ENCODE data around the gene RHO.
"Not testable (repeated sequence)": the region's sequence is repeated elsewhere in the genome, so short reads cannot be mapped to it uniquely, and the experiment has no call there.

RHO gene

DNA sequence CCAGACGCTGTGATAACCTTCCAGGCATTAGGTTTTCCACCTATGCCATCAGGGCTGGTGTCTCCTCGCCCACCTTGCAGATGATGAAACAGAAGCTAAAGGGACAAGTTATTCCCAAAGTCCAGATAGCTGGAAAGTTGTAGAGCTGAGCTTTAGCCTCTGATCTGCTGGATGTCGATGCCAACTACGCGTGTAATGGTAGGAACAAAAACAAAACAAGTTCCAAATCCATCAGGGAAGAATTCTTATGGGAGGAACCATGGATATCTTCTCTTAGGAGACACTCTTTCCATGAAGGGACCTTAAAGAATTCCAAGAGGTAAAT lies 28.1 kb upstream of the RHO start:
- no peak for DNase-seq

DNA sequence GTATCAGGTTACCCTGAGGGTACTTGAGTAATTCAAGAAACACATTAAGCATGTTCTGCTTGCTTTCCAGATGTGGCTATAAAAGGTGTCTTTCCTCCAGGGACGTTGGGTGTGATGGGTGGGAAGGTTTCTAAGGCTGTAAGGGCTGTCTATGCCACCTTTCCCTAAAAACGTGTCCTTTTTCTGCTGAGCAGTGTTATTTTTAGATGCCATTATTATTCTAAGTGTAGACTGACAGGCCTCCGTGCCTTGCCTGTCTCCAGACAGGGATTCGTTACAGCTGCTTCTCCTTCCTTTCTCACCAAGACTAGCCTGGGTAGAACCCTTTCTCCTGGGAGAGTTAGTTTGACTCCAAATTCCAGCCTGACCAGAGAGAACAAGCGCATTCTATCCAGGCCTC lies 26.8 kb upstream of the RHO start:
- no peak for DNase-seq

GRCh38 chr3:129502641-129503408 lies 25.6 kb upstream of the RHO start:
- no peak for DNase-seq

DNA sequence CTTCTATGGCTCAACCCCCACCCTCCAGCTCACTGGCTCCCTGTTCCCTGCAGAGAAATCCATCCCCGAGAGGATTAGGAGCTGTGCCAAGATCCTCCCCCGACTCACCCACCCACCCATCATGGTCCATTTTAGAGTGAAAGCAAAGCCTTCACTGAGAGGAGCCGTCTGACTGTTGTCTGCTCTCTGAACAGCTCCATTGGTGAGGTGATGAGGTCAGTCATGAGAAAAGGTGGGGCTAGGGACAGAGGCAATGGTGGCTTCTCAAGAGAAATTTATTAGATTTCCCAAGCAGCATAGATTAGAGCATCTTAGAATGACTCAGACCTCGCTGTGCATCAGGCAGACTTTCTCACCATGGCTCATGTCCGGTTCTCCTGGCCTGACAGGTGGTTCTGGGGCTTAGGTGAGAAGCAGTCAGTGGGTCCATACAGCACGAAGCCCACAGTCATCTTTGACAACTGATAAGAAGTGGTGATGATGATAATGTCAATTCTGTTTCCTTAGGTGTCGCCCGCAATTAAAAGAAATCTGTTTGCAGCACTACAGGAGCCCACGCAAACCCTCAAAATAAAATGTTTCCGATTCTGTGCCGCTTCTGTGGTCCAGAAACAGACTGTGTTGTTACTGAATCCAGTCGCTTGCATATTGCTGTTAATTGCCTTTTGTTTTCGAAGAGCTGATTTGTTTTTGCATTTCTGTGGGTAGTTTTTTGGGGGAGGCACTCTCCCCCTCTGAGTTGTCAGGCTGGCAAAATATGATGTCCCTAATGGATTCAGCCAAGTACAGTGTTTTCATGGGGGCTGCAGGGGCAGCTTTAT lies 24.8 kb upstream of the RHO start:
- DNase-seq = no peak

DNA sequence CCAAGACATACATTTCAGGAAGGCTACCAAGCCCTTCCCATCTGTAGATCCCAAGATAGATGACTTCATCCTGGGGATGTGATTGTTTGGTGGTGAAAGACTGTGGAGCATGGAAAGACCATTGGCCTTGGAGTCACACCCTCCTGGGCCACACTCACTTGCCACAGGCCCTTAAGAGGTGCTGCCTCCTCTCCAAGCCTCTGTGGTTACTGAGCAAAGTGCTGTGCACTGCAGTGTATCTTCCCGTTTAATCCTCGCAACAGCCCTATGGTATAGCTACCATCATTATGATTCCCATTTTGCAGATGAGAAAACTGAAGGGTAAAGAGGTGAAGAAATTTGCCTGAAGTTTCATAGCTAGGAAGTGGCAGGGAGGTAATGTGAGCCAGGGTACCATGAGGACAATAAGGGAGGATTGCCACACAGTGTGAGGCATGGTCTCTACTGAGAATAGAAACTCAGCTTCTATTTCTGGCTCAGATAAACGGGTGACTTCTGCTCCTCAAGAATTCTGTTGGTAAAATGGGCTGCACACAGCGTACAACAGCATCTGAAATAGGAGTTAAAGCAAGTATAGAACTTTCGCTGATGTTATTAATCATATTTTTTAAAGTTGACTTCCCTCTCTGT lies 23.9 kb upstream of the RHO start:
- no peak for DNase-seq

DNA sequence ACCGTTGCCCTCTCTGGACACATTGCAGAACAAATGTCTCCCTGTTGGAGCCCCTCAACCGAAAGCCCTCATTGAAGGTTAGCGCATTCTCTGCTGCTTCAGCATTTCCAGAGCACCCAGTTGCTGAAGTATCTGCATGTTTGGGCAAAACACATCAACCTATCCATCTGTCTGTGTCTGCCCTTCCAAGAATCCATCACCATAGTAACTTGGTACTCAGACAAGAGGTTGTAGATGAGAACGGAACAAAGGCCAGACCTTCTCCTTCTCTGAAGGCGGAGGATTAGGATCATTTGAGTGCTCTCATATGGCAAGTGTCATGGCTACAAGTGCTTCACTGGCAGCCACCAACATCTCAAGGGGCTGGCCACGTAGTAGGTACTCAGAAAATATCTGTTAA lies 23.1 kb upstream of the RHO start:
- DNase-seq = no peak

DNA sequence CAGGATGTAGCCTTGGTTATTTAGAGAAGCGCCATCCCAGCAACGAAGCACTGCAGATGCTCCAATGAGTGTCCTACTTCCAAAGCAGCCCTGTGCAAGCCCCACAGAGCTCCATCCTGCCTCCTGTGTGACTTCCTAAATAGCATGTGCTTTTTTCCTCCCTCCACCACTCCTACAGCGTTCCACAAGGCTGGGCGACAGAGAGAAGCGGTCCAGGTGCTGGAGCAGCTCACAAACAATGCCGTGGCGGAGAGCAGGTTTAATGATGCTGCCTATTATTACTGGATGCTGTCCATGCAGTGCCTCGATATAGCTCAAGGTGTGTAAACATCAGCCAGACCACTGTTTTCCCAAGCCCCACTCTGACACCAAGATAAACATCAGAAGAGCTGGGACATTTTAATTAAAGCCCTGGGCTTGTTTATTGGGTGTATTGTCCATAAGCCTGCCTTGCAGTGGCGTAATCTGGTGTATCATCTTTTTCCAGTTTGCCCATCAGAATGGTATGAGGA lies 22.2 kb upstream of the RHO start:
- no peak for DNase-seq

- no peak for DNase-seq
Measured at GRCh38 chr3:129507181-129507831, 21.1 kb upstream of the RHO start.

DNA sequence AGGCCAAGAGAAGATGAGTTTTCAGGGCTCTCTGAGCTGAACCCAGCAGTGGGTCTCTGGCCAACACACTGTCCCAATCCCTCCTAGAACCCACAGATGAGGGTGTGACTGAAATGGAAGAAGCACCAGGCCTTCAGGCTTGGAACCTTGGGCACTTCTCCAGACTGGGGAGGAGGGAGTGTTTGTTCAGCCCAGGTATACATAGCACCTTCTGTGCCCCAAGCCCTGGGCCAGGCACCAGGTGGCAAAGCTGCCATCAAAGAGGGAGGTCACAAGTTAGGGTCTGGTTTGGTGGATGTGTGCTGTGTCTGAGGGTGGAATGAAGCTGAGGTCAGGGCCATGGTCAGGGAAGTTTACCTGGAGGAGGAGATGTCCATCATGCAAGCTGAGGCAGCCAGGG lies 15.8 kb upstream of the RHO start:
- no peak for DNase-seq

DNA sequence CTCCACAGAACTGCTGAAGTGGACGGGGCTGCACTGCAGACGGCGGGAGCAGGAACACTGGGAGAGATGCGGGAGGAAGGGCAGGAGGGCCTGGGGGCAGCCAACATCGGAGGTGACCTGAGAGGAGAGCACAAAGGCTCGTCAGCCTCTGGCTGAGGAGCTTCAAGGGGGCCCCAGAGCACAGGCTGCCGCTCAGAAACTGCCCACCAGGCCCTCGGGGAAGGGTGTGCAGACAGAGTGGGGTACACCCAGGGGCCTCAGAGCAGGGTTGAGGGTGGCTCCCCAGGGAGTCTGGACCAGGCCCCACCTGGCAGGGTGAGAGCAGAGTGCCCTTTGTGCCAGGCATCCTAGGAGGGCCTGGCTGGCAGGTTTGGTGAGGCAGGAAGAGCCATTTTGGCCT lies 14.7 kb upstream of the RHO start:
- DNase-seq = no peak

GRCh38 chr3:129514110-129514509 lies 14.3 kb upstream of the RHO start:
- DNase-seq = no peak

GRCh38 chr3:129514563-129514962 lies 13.9 kb upstream of the RHO start:
- no peak for DNase-seq

DNA sequence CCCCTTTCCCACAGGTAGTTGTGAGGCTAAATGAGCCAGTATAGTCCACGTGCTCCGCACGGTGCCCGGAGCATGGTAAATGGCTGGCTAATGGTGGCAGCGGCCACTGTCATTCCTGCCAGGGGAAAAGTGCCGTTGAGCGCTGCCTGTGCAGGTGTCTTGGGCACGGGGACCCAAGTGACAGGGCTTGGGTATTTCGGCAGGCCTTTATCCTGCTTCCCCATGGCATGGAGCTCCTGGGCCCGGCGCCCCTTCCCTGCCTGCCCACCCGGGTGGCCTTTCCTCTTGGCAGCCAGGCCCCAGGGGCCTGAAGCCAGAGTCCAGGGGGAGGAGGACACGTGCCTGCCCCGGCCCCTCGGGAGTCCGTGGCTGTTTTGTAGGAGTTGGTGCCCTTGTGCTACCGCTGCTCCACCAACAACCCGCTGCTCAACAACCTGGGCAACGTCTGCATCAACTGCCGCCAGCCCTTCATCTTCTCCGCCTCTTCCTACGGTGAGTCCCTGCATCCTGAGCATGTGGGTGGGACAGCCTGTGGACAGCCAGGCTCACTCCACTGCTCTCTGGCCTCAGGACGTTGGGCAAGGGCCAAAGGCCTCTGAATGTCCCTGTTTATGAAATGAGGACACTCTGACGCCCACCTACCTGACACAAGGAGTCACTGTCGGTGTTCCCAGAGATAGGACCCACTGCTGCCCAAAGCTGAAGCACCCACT lies 13.2 kb upstream of the RHO start:
- DNase-seq = not testable (repeated sequence)

DNA sequence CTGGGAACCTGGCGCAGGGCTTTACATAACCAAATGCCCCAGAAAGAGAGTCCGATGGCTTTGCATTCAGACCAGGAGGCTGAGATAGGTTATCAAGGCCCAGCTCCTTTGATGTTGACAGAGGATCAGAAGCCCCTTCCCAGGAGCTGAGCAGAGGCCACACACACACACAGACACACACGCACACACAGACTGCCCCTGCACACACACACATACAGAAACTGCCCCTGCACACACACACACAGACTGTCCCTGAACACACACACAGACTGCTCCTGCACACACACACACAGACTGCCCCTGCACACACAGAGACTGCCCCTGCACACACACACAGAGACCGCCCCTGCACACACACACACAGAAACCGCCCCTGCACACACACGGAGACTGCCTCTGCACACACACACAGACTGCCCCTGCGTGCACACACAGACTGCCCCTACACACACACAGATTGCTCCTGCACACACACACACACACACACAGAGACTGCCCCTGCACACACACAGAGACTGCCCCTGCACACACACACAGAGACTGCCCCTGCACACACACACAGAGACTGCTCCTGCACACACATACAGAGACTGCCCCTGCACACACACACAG lies 12.5 kb upstream of the RHO start:
- DNase-seq = not testable (repeated sequence)

DNA sequence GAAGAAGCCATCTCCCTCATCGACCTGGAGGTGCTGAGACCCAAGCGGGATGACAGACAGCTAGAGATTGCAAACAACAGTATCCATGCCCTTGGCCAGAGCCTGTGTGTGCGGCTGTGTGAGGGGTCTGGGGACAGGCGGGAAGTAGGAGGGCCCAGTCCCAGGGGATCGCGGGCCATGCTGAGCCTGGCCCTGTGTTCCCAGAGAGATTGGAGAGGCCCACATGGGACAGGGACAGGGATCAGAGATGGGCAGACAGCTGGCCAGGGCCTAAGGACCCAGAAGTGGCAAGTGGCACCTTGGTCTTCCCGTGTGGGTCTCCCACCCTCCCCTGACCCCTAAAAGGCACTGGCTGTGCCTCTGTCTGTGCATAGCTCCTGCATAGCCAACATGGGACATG lies 10.9 kb upstream of the RHO start:
- no peak for DNase-seq

- DNase-seq = no peak
Measured at GRCh38 chr3:129518038-129518561, 10.3 kb upstream of the RHO start.

DNA sequence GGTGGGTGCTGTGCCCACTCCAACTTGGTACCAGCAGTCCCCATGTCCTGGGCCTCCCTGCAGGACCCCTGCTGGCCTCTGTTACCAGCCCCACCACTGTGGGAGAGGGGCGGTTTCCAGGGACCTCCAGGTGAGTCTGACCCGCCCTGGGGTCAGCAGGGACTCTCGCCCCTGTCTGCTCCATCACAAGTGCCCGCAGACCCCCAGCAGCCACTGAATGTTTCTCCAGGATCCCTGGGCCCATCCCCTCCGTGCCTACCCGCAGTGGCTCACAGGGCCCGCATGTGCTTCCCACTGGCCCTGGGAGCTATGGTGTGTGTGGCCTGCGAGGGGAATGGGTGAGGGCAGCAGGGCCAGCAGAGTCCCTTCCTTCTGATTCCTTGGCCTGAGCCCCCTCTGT lies 9.9 kb upstream of the RHO start:
- DNase-seq = no peak

GRCh38 chr3:129519449-129519848 lies 9.0 kb upstream of the RHO start:
- no peak for DNase-seq

DNA sequence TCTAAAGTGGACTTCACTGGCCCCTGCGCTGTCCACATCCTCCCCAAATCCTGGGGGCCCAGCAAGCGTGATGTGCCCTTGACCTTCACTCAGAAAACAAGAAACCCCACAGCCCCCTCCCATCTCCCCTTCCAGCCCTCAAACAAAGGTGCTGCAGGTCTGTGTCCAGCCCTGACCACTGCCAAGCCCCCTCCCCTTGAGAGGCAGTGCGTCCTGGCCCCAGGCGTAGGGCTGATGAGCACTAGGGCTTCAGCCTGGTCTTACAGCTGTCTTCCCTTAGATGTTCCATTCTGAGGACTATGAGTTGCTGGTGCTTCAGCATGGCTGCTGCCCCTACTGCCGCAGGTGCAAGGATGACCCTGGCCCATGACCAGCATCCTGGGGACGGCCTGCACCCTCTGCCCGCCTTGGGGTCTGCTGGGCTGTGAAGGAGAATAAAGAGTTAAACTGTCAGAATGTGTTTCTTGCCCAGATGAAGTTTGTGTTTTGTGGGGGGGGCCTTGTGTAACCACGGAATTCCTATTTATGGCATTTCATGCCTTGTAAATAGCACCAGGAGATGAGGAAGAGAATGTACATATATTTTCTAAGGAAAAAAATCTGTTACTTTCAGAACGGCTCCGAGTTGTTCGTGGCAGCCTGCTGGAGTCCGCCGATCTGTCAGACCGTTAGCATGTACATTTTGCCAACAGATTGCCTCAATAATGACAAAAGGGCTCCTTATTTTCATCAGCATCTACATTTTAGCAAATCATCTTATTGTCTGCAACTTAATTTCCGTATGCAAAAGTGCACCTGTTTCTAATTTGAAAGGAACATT lies 8.3 kb upstream of the RHO start:
- DNase-seq = no peak

DNA sequence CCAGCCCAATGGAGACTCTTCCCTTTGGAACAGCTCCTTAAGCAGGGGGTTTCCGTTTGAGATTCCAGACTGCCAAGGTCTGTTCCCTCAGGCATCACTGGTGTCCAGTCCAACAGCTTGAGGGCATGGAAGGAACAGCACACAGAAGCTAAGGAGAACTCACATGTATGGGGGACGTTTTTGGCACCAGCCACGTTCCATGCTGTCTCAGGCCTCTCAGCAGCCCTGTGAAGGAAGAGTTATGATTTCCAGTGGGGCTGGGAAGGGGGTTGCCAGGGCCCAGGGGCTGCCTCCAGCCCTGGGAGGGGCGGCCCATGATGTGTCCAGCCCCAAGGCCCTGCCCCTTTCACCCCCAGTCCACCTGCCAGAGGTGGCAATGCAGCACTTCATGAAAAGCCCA lies 7.5 kb upstream of the RHO start:
- no peak for DNase-seq

GRCh38 chr3:129521611-129522010 lies 6.8 kb upstream of the RHO start:
- DNase-seq = no peak

Data from bone marrow (tissue), 2 donors.